Memory B cell (primary cell): ENCODE data around the gene NCLN.
"Not testable (repeated sequence)": the region's sequence is repeated elsewhere in the genome, so short reads cannot be mapped to it uniquely, and the experiment has no call there.

Experiments
- ATAC-seq: fragments of 150-1000 bp; cut with Tn5 transposase; 2 replicates; pipeline ENCODE4 v1.10.0; 2021; ENCODE audit warnings: low read depth, mild to moderate bottlenecking, moderate library complexity
- DNase-seq, 2 donors: peaks; one replicate each; pipeline ENCODE4 v3.0.0; 2022; ENCODE audit warnings: low spot score in 2 of 2
- H3K27ac Mint-ChIP-seq: one replicate; pipeline ENCODE4 v1.8.0; 2022; ENCODE audit warnings: mild to moderate bottlenecking, moderate library complexity, mixed read lengths
- H3K27me3 Mint-ChIP-seq: one replicate; pipeline ENCODE4 v1.8.0; 2022; ENCODE audit warnings: mixed read lengths
- H3K36me3 Mint-ChIP-seq: one replicate; pipeline ENCODE4 v1.8.0; 2022; ENCODE audit warnings: mild to moderate bottlenecking, mixed read lengths
- H3K4me1 Mint-ChIP-seq: one replicate; pipeline ENCODE4 v1.8.0; 2022; ENCODE audit warnings: mixed read lengths
- H3K4me3 Mint-ChIP-seq: one replicate; pipeline ENCODE4 v1.8.0; 2022; ENCODE audit warnings: mild to moderate bottlenecking, moderate library complexity, mixed read lengths
- H3K9me3 Mint-ChIP-seq: one replicate; pipeline ENCODE4 v1.8.0; 2022; ENCODE audit warnings: mixed read lengths

Gene NCLN

DNA sequence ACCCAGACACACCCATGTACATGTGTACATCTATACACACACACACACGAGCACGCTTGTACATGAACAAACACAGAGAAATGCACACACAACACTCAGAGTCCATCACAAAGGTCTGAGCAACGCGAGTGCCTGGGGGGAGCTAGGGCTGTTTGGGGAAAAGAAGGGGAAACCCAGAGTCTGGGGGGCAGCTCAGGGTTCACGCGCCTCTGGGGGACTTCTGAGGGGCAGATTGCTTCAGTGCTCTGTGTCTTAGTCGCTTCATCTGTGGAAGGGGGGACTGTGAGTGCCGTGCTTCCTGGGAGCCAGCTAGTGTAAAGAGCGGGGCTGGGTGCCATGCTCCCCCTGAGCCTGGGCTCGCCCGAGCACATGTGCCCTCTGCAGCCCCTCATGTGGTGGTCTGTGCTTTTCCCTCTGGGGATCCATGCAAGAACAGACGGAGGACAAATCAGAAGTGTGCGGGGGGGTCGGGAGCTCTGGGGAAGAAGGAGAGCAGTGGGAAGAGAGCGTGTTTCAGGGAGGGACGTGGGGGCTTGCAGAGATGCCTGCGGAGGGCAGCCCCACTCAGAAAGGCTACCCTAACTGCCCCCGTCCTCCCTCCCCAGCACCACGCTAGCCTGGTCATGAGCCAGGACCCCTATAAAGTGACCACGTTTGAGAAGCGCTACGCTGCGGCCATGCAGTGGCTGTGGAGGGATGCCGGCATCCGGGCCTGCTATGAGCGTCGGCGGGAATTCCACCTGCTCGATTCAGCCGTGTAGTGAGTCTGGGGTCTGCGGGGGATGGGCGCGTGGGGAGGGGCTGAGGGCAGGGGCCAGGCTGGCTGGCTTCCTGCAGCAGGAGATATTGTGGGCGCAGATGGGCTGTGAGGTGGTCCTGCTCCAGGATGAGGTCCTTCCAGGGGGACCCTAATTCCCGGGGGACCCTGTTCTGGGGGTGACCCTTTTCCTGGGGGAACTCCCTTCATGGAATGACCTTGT, 35.9 kb upstream of the NCLN start:
- H3K9me3 Mint-ChIP-seq: no peaks in the 10 kb centered on the region
- no peaks in the 10 kb centered on the region for H3K36me3 Mint-ChIP-seq
- peaks cover 13% of the 10 kb centered on the region for H3K27me3 Mint-ChIP-seq
- no peak for ATAC-seq
- no peak overlapping the region for H3K4me3 Mint-ChIP-seq
- no peak for DNase-seq
- no peak overlapping the region for H3K27ac Mint-ChIP-seq
- H3K4me1 Mint-ChIP-seq: peaks cover 16% of the 10 kb centered on the region

DNA sequence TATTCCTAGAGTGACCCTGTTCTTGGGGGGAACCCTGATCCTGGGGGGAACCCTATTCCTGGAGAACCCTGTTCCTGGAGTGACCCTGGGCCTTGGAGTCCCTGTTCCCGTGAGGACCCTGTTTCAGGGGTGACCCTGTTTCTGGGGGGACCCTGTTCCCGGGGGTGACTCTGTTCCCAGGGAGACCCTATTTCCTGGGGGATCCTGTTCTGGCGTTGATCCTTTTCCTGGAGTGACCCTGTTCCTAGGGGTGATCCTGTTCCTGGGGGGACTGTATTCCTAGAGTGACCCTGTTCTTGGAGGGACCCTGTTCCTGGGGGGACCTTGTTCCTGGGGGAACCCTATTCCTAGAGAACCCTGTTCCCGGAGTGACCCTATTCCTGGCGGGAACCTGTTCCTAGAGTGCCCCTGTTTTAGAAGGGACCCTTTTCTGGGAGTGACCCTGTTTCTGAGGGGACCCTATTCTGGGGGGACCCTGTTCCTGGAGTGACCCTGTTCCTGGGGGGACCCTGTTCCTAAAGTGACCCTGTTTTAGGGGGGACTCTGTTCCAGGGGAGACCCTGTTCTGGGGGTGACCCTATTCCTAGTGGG, 34.9 kb upstream of the NCLN start:
- Mint-ChIP-seq H3K36me3 (no peaks in the 10 kb centered on the region), H3K27me3 (peaks cover 13% of the 10 kb centered on the region), H3K27ac (no peak overlapping the region), H3K4me1 (peaks cover 19% of the 10 kb centered on the region), H3K9me3 (no peaks in the 10 kb centered on the region), H3K4me3 (no peak overlapping the region)
- ATAC-seq (no peak), DNase-seq (no peak)

DNA sequence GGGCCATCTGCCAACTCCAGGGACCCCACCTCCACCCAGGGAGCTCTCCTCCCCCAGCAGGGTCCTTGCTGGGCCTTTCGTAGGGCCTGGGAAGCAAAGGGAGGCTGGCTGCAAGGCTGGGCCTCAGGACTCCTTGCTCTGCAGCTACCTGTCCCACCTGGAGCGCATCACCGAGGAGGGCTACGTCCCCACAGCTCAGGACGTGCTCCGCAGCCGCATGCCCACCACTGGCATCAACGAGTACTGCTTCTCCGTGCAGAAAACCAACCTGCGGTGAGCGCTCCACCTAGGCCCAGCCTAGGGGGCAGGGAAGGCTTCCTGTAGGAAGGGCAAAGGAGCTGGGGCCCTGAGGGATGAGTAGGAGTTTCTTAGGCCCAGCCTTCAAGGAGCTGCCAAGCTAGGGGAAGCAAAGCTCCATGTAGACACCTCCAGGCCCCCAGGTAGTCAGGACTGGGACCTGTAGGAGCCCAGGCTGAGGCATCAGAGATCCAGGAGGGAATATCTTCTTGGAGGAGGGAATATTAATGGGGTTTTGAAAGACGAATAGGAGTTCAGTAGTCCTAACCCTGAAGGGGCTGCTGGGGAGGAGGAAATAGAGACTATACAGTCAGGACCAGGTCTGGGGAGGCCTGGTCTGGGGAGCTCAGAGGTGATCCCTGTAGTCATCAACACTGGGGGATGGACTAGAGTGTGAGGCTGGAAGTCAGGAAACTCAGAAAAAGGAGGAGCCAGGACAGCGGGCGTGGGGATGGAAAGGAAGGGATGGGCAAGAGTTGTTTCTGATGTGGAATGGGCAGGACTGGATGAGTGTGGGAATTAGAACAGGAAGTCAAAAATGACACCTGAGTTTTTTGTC, 33.9 kb upstream of the NCLN start:
- no peaks in the 10 kb centered on the region for H3K9me3 Mint-ChIP-seq
- DNase-seq (no peak), ATAC-seq (no peak)
- no peak overlapping the region for H3K4me3 Mint-ChIP-seq
- H3K4me1 Mint-ChIP-seq: peaks cover 14% of the 10 kb centered on the region
- H3K27ac Mint-ChIP-seq: no peak overlapping the region
- peaks cover 10% of the 10 kb centered on the region for H3K27me3 Mint-ChIP-seq
- H3K36me3 Mint-ChIP-seq: no peaks in the 10 kb centered on the region

DNA sequence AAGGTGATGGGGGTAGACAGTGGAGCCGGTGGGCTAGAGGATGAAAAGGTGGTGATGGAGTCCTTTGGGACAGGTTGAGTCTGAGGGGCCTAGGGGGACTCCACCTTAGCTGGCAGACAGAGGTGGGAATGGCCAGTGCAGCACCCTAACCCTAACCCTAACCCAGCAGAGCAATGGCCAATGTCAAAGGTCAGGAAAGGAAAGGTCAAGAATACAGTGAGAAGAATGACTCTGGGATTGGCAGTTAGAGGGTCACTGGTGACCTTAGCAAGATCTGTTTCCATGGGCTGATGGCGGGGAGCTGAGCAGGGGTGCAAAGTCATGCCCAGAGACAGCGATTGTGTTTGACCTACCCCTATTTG, 33.3 kb upstream of the NCLN start:
- Mint-ChIP-seq H3K9me3 (no peaks in the 10 kb centered on the region), H3K27me3 (peaks cover 8% of the 10 kb centered on the region), H3K4me1 (peaks cover 12% of the 10 kb centered on the region), H3K27ac (no peak overlapping the region), H3K4me3 (no peak overlapping the region), H3K36me3 (no peaks in the 10 kb centered on the region)
- ATAC-seq (no peak), DNase-seq (no peak)

DNA sequence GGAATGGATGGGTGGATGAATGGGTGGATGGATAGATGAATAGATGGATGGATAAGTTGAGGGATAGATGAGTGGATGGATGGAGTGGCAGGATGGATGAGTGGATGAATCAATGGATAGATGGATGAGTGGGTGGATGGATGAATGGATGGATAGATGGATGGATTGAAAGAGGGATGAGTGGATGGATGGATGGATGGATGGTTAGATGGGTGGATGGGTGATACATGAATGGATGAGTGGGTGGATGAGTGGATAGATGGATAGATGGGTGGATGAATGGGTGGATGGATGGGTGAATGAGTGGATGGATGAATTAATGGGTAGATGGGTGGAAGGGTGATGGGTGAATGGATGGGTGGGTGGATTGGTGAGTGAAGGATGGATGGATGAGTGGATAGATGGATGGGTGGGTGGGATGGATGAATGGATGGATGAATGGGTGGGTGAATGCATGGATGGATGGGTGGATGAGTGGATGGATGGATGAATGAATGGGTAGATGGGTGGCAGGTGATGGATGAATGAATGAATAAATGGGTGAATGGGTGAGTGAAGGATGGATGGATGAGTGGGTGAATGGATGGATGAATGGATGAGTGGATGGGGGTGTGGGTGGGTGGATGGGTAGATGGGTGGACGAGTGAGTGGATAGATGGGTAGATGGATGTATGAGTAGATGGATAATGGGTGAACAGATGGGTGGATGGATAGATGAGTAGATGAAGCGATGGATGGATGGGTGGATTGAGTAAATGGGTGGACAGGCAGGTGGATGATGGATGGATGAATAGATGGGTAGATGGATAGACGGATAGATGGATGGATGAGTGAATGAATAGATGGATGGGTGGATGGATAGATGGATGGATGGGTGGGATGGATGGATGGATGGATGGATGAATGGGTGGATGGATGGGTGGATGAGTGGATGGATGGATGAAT, 32.2 kb upstream of the NCLN start:
- DNase-seq (no peak), ATAC-seq (no peak)
- H3K36me3 Mint-ChIP-seq: no peaks in the 10 kb centered on the region
- H3K4me1 Mint-ChIP-seq: peaks cover 12% of the 10 kb centered on the region
- H3K4me3 Mint-ChIP-seq: no peak overlapping the region
- no peak overlapping the region for H3K27ac Mint-ChIP-seq
- peaks cover 8% of the 10 kb centered on the region for H3K27me3 Mint-ChIP-seq
- H3K9me3 Mint-ChIP-seq: no peaks in the 10 kb centered on the region

DNA sequence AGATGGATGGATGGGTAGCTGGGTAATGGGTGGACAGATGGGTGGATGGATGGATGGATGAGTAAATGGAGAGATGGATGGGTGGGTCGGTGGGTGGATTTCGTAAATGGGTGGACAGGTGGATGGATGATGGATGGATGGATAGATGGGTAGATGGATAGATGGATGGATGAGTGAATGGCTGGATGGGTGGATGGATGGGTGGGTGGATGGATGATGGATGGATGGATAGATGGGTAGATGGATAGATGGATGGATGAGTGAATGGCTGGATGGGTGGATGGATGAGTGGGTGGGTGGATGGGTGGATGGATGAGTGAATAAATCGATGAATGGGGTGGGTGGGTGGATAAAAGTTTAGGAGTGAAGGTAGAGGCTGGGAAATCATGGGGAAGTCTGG, 31.3 kb upstream of the NCLN start:
- not testable (repeated sequence) for ATAC-seq, H3K9me3 Mint-ChIP-seq, DNase-seq, H3K4me3 Mint-ChIP-seq, H3K27ac Mint-ChIP-seq, H3K4me1 Mint-ChIP-seq, H3K36me3 Mint-ChIP-seq, H3K27me3 Mint-ChIP-seq

DNA sequence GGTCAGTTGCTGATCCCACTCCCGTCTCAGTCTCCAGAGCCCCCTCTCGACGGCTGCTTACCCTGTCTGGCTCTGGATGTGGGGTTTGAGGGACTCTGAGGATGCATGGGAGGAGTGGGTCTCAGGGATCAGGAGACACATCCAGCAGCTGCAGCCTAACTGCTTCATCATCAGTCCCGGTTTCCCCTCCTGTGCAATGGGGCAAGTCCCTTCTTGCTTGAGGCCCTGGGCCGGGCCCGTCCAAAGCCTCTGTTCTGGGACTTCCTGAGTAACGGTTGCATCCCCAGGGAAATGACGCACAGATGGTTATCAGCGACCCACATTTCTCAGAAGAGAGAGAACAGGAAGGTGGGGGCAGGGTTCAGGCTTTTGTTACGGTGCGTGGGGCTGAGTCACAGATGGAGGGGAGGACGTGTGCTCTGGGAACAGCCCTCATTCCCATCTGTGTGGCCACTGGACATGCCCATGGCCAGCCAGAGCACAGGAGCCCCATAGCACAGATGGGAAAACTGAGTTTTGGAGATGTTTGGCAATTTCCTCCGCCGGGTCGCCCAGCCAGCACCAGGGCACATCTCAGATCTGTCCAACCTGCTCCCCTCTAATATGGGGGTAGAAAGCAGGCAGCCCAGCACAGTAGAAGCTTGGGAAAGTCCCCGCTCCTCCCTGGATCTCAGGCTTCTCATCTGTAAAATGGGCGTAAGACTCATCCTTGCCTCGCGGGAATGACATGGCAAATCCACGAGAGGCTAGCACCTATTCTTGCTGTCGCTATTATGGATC, 30.6 kb upstream of the NCLN start:
- H3K4me1 Mint-ChIP-seq: peaks cover 6% of the 10 kb centered on the region
- H3K27me3 Mint-ChIP-seq: no peaks in the 10 kb centered on the region
- DNase-seq (peak; percentile 50 to 65), ATAC-seq (peak; percentile 98)
- no peak overlapping the region for H3K27ac Mint-ChIP-seq
- H3K36me3 Mint-ChIP-seq: peaks cover 1% of the 10 kb centered on the region
- no peak overlapping the region for H3K4me3 Mint-ChIP-seq
- peaks cover 1% of the 10 kb centered on the region for H3K9me3 Mint-ChIP-seq

DNA sequence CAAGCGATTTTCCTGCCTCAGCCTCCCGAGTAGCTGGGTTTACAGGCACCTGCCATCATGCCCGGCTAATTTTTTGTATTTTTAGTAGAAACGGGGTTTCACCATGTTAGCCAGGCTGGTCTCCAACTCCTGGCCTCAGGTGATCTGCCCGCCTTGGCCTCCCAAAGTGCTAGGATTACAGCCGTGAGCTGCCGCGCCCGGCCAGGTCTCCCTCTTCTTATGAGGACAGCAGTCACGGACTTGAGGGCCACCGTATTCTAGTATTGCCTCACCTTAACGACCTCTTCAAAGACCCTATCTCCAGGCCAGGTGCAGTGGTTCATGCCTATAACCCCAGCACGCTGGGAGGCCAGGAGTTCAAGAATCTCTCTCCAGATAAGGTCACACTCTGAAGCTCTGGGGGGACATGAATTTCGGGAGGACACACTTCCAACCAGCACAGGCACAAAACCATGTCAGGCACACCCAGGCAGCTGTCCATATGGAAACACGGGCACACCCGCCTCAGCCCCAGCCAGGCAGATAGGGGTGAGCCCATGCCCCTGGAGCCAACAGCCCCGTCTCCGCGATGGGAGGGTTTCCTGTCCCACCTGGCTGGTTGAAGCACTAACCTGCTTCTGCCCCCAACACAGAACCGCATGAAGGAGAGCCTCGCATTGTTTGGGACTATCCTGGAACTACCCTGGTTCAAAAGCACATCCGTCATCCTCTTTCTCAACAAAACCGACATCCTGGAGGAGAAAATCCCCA, 28.5 kb upstream of the NCLN start:
- Mint-ChIP-seq H3K27me3 (no peaks in the 10 kb centered on the region), H3K4me3 (no peak overlapping the region), H3K4me1 (peaks cover 6% of the 10 kb centered on the region), H3K9me3 (peaks cover 3% of the 10 kb centered on the region), H3K36me3 (peaks cover 2% of the 10 kb centered on the region), H3K27ac (no peak overlapping the region)
- no peak for DNase-seq
- ATAC-seq: no peak

DNA sequence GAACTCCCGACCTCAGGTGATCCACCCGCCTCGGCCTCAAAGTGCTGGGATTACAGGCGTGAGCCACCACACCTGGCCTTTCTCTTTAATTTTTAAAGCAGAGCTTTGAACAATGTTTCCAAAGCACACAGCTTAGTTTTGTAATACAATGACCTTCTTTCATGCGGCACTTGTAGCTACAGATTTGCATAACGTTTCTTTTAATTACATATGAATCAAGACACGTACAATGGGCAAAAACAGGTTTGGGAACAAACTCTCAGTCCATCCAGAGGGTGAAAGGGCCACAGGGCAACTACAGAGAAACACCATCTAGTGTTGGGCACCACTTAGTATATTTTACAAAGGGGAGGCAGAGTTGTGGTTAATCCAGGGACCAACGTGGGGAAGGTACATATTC, 26.2 kb upstream of the NCLN start:
- peaks cover 3% of the 10 kb centered on the region for H3K9me3 Mint-ChIP-seq
- peaks cover 2% of the 10 kb centered on the region for H3K36me3 Mint-ChIP-seq
- ATAC-seq (no peak), DNase-seq (no peak)
- no peak overlapping the region for H3K4me3 Mint-ChIP-seq
- no peak overlapping the region for H3K27ac Mint-ChIP-seq
- H3K27me3 Mint-ChIP-seq: no peaks in the 10 kb centered on the region
- H3K4me1 Mint-ChIP-seq: peaks cover 11% of the 10 kb centered on the region

DNA sequence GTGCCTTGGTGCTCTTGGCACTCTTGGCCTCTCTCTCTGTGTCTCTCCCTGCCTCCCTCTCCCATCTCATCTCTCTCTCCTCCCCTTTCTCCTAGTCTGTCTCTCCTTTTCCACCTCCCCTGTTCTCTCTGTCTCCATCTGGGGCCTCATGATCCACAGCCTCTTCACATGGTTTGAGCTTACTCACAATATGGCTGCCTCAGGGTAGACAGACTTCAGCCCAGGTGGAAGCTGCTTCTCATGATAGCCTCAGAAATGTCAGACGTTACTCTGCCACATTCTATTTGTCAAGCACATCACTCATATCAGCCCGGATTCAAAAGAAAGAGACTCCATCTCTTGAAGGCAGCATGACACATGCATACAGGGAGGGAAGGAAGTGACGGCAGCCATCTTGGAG, 25.5 kb upstream of the NCLN start:
- Mint-ChIP-seq H3K36me3 (peaks cover 2% of the 10 kb centered on the region), H3K9me3 (peaks cover 3% of the 10 kb centered on the region), H3K4me1 (peaks cover 11% of the 10 kb centered on the region), H3K4me3 (no peak overlapping the region), H3K27ac (no peak overlapping the region), H3K27me3 (no peaks in the 10 kb centered on the region)
- ATAC-seq (no peak), DNase-seq (no peak)

DNA sequence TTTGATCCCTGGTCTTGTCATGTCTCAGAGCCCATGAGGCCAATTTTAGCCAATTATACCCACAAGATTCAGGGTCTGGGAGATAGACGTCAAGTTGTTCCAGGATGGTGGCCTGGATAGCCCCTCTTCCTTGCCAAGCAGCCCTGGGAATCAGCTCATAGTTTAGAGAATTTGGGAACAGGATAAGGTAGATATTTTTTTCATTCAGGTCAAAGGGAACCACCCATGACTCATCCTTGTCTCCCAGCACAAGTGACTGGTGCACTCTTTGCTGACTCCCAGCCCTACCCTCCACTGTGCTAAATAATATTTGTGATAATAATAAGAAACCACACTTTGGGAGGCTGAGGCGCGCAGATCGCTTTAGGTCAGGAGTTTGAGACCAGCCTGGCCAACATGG, 24.3 kb upstream of the NCLN start:
- DNase-seq (no peak), ATAC-seq (no peak)
- Mint-ChIP-seq H3K36me3 (peaks cover 2% of the 10 kb centered on the region), H3K4me1 (peaks cover 10% of the 10 kb centered on the region), H3K27ac (no peak overlapping the region), H3K4me3 (no peak overlapping the region), H3K27me3 (no peaks in the 10 kb centered on the region), H3K9me3 (peaks cover 3% of the 10 kb centered on the region)

DNA sequence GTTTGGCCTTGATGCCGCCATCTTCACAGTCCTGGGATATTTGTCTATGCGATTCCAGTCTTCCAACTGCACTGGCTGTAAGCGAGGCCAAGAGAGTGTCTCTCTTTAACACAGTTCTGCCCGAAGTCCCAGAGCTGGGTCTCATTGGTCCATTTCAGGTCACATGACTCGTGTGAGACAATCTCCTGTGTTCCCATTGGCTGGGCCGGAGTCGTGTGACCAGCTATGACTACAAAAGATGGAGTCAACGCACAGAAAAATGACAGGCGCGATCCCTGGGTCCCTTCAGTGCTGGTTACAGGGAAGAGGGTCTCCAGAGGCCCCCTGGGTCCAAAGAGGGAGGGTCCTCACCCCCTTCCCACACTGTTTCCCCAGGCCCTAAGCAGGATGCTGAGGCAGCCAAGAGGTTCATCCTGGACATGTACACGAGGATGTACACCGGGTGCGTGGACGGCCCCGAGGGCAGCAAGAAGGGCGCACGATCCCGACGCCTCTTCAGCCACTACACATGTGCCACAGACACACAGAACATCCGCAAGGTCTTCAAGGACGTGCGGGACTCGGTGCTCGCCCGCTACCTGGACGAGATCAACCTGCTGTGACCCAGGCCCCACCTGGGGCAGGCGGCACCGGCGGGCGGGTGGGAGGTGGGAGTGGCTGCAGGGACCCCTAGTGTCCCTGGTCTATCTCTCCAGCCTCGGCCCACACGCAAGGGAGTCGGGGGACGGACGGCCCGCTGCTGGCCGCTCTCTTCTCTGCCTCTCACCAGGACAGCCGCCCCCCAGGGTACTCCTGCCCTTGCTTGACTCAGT, 23.1 kb upstream of the NCLN start:
- H3K36me3 Mint-ChIP-seq: peaks cover 2% of the 10 kb centered on the region

More for the DNA sequence above, 23.1 kb upstream of the NCLN start:
- Mint-ChIP-seq H3K27ac (no peak overlapping the region), H3K27me3 (no peaks in the 10 kb centered on the region), H3K4me1 (peaks cover 10% of the 10 kb centered on the region), H3K9me3 (peaks cover 3% of the 10 kb centered on the region), H3K4me3 (no peak overlapping the region)
- DNase-seq (no peak), ATAC-seq (no peak)
